GM23248 (cell line): ENCODE measurements around the gene NEMP2. TPM values are rescaled to one million over a fixed set of nuclear protein-coding genes. Genes with fewer than 3 reads are reported as not detected.

ENCODE experiments used
- DNase-seq: peaks from one replicate; pipeline ENCODE4 v3.0.0-alpha.2; 2015
- H2AFZ ChIP-seq: fragments of 200-600 bp; sonication (generic); 2 replicates; pipeline ENCODE4 v1.6.1; 2016; ENCODE audit warnings: antibody characterized with exemption
- H3F3A ChIP-seq: fragments of 200-600 bp; sonication (generic); 2 replicates; pipeline ENCODE4 v1.6.1; 2016; ENCODE audit warnings: mild to moderate bottlenecking, antibody characterized with exemption, mixed run types; ENCODE audit not compliant: insufficient read depth
- H3K27ac ChIP-seq: fragments of 200-600 bp; sonication (generic); 2 replicates; pipeline ENCODE4 v1.5.1; 2016; ENCODE audit warnings: mild to moderate bottlenecking
- H3K27me3 ChIP-seq: fragments of 200-600 bp; sonication (generic); replicated peaks from 2 replicates; pipeline ENCODE4 v1.6.1; 2016; ENCODE audit warnings: mild to moderate bottlenecking; ENCODE audit not compliant: insufficient read depth
- H3K36me3 ChIP-seq: fragments of 200-600 bp; sonication (generic); 2 replicates; pipeline ENCODE4 v1.6.1; 2016; ENCODE audit warnings: low read depth, mild to moderate bottlenecking
- H3K4me1 ChIP-seq: fragments of 200-600 bp; sonication (generic); 2 replicates; pipeline ENCODE4 v1.6.1; 2016; ENCODE audit warnings: mild to moderate bottlenecking; ENCODE audit not compliant: insufficient read depth
- H3K4me2 ChIP-seq: fragments of 200-600 bp; sonication (generic); one replicate; pipeline ENCODE4 v1.6.1; 2016; ENCODE audit warnings: mild to moderate bottlenecking; ENCODE audit not compliant: unreplicated experiment
- H3K4me3 ChIP-seq: fragments of 200-600 bp; sonication (generic); 2 replicates; pipeline ENCODE4 v1.5.1; 2016; ENCODE audit warnings: mild to moderate bottlenecking
- H3K79me2 ChIP-seq: fragments of 200-600 bp; sonication (generic); 2 replicates; pipeline ENCODE4 v1.6.1; 2016; ENCODE audit warnings: mild to moderate bottlenecking; ENCODE audit not compliant: insufficient read depth
- H3K9ac ChIP-seq: fragments of 200-600 bp; sonication (generic); 2 replicates; pipeline ENCODE4 v1.6.1; 2016; ENCODE audit warnings: mild to moderate bottlenecking
- H3K9me2 ChIP-seq: fragments of 200-600 bp; sonication (generic); 2 replicates; pipeline ENCODE4 v1.6.1; 2016; ENCODE audit warnings: mixed run types, mild to moderate bottlenecking, moderate library complexity; ENCODE audit not compliant: insufficient read depth
- H3K9me3 ChIP-seq: fragments of 200-600 bp; sonication (generic); one replicate; pipeline ENCODE4 v1.6.1; 2017; ENCODE audit warnings: low read depth
- H4K20me1 ChIP-seq: fragments of 200-600 bp; sonication (generic); 2 replicates; pipeline ENCODE4 v1.6.0; 2016; ENCODE audit not compliant: insufficient read depth
- EZH2 ChIP-seq: fragments of 200-600 bp; sonication (generic); IDR thresholded peaks from 2 replicates; pipeline ENCODE4 v1.6.1; 2018; ENCODE audit warnings: antibody characterized with exemption, mild to moderate bottlenecking; ENCODE audit not compliant: insufficient read depth, poor library complexity, severe bottlenecking
- EZH2phosphoT487 ChIP-seq: fragments of 200-600 bp; sonication (generic); IDR thresholded peaks from 2 replicates; pipeline ENCODE4 v1.6.1; 2018; ENCODE audit warnings: antibody characterized with exemption, moderate library complexity, mild to moderate bottlenecking, low read depth; ENCODE audit not compliant: insufficient read depth
- WGBS, 2 experiments: methylation state at CpG; one replicate each; pipeline ENCODE4 v1.1.6; 2015 to 2017; ENCODE audit warnings: low lambda C conversion rate in 2 of 2, low coverage in 1 of 2; ENCODE audit errors: missing lambda C conversion rate in 2 of 2; 5-methylcytosine and 5-hydroxymethylcytosine counted together
- in situ Hi-C: fragments of 300-500 bp; cut with MboI; formaldehyde crosslinking; loops from 2 replicates; pipeline ENCODE4 v1.15.0; 2020
- polyA plus RNA-seq: library from polyadenylated mRNA; unstranded; fragments of >200 nt; fragmentation: Nextera tagmentation; extraction: Ambion mirVana; gene quantifications from 2 replicates; pipeline ENCODE4 v1.2.1, GENCODE V29; 2016
- total RNA-seq: library from RNA; depleted of rRNA; stranded (reverse); fragments of >200 nt; shearing (Covaris generic); gene quantifications from 2 replicates; pipeline ENCODE4 v1.2.3, GENCODE V29; 2014

NEMP2 gene
- total and polyA plus RNA-seq, 2 experiments from 2014 or later: 2.7 to 3.8 TPM

DNA sequence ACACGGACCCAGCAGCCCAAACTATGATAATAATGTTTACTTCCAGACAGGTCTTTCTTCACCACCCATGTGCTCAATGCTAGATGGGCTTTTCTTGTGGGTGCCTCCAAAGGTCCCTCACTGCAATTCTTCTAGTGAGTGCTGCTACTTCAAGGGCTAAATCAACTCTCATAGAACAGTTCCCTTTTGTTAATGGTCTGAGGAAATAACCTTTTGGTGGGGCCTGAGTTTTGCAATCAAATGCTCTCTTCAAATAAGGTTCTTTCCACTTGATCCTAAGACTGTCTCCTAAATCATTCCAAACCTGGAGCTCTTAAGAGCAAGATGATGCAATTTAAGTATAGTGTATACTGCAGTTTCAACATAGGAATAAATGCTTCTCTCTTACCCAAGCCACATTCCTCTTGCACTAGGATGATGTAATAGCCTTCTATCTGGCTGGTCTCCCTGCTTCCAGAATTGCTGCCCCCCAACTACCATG lies 6.0 kb downstream of the NEMP2 start:
- no peak overlapping the region for H3K4me2 ChIP-seq
- H3K79me2 ChIP-seq: no peaks in the 10 kb centered on the region
- in situ Hi-C loops: no loop called here
- DNase-seq: peak; percentile 63
- no peak overlapping the region for H3K4me3 ChIP-seq
- no peak overlapping the region for H2AFZ ChIP-seq
- no peak overlapping the region for H3K27ac ChIP-seq
- H4K20me1 ChIP-seq: no peaks in the 10 kb centered on the region
- WGBS, 2 experiments: 100% methylated on average over 1 of the region's 1 CpG
- H3F3A ChIP-seq: peaks cover 13% of the 10 kb centered on the region; the same call in 1 of the 2 replicates
- no peaks in the 10 kb centered on the region for H3K9me3 ChIP-seq
- peaks cover 14% of the 10 kb centered on the region for H3K4me1 ChIP-seq
- H3K9me2 ChIP-seq: no peaks in the 10 kb centered on the region
- no peak overlapping the region for H3K9ac ChIP-seq
- TF ChIP-seq EZH2 (no peak), EZH2phosphoT487 (no peak)
- no peaks in the 10 kb centered on the region for H3K36me3 ChIP-seq
- H3K27me3 ChIP-seq: no peaks in the 10 kb centered on the region

DNA sequence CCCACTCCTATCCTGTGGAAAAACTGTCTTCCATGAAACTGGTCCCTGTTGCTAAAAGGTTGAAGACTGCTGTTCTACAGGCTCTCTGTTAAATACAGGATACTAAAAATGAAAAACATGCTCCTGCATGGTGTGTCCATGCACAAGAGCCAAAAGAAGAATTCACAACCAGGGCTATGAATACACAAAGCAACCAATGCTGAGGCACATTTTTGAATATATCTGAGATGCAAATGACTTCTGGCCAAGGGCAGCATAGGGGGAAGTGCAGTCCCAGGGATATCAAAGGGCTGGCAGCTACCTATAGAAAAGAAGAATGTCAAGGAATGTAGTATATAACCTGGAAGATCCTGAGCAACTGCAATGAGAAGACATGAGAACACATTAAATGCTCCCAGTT lies 6.6 kb downstream of the NEMP2 start:
- Histone ChIP-seq H3K9me2 (no peaks in the 10 kb centered on the region), H3K4me2 (no peak overlapping the region), H3K27me3 (no peaks in the 10 kb centered on the region), H3K9ac (no peak overlapping the region), H3K36me3 (no peaks in the 10 kb centered on the region), H3K79me2 (no peaks in the 10 kb centered on the region), H3K9me3 (no peaks in the 10 kb centered on the region), H4K20me1 (no peaks in the 10 kb centered on the region), H3K4me1 (peaks cover 14% of the 10 kb centered on the region), H3K27ac (no peak overlapping the region), H3F3A (peaks cover 13% of the 10 kb centered on the region; the same call in 1 of the 2 replicates), H2AFZ (no peak overlapping the region), H3K4me3 (no peak overlapping the region)
- TF ChIP-seq EZH2: no peak
- no peak for TF ChIP-seq EZH2phosphoT487
- DNase-seq: no peak
- in situ Hi-C loops: no loop called here

DNA sequence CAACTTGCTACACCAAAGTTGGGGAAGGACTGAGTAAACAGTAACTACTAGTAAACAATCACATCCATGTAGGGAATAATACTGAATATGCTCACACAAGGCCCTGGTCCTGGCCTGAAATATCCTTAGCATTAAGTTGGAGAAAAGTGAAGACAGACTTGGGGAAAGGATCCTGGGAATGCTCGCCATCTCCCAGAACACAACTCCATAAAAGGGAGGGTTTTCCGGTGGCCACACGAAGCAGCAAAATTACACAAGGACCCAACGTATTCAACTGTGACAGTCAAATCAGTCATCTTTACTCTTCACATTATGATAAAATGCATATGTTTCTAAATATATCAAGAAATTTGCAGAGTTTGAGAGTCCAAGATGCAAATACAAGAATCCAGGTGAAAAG lies 7.3 kb downstream of the NEMP2 start:
- Histone ChIP-seq H2AFZ (no peak overlapping the region), H3K9me3 (no peaks in the 10 kb centered on the region), H3K27me3 (no peaks in the 10 kb centered on the region), H3K4me3 (no peak overlapping the region), H3K79me2 (no peaks in the 10 kb centered on the region), H3K9me2 (no peaks in the 10 kb centered on the region), H3F3A (peaks cover 13% of the 10 kb centered on the region; the same call in 1 of the 2 replicates), H3K27ac (no peak overlapping the region), H4K20me1 (no peaks in the 10 kb centered on the region), H3K36me3 (no peaks in the 10 kb centered on the region), H3K9ac (no peak overlapping the region), H3K4me2 (no peak overlapping the region), H3K4me1 (peaks cover 14% of the 10 kb centered on the region)
- TF ChIP-seq EZH2: no peak
- TF ChIP-seq EZH2phosphoT487: no peak
- WGBS, 2 experiments: 96% methylated on average over 4 of the region's 4 CpGs
- DNase-seq: no peak
- in situ Hi-C loops: no loop called here

DNA sequence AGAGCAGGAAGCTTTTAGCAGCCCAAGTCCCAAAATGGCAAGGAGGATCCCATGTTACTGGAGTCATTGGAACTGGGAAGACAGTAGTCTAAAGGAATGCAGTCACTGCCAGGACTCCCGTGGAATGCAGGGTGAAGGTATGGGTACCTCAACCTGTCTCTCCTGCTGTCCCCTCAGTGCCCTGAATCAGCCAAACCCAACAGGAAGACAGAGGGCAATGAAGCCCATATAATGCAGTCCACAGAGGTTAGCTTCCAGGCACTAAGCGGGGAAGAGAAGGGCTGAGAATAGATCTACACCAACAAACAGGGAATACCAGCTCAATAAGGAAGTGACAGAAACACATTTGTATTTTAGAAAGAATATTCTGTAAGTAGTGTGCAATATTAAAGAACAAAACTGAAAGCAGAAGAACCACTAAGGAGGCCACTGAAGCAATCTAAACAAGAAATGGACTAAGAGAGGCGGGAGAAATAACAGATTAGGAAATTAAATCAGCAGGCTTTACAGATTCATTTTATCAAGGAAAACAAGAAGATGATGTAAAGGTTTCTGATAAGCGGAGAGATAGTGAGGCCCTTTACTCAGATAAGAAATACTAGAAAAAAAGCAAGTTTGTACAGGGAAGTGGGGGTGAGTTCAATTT lies 8.3 kb downstream of the NEMP2 start:
- WGBS, 2 experiments: 97 to 100% methylated on average over 4 of the region's 4 CpGs
- Histone ChIP-seq H3K79me2 (no peaks in the 10 kb centered on the region), H3K9ac (no peak overlapping the region), H2AFZ (no peak overlapping the region), H3K36me3 (no peaks in the 10 kb centered on the region), H3K4me2 (no peak overlapping the region), H3K27ac (no peak overlapping the region), H3K9me3 (no peaks in the 10 kb centered on the region), H3K4me1 (peaks cover 14% of the 10 kb centered on the region), H3K4me3 (no peak overlapping the region), H4K20me1 (no peaks in the 10 kb centered on the region), H3K9me2 (no peaks in the 10 kb centered on the region), H3K27me3 (no peaks in the 10 kb centered on the region), H3F3A (peaks cover 13% of the 10 kb centered on the region; the same call in 1 of the 2 replicates)
- no peak for DNase-seq
- TF ChIP-seq EZH2phosphoT487 (no peak), EZH2 (no peak)
- in situ Hi-C loops: no loop called here

DNA sequence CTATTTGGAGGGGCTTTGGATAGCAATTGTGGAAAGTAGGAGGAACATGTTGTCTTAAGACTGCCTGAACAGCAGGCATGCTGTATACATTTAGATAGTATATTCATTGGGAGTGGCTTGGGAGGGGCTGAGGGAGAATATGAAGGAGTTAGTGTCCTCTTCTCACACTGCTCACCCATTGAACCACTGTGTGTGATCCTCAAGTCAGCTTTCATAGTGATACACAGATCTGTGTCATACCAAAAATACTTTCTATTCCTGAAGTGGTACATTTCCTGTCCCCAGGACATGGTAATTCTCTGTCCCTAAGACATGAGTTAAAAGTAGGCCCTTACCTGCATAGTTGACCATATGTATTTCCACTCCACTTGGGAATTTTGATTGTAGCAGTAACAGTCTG lies 9.6 kb downstream of the NEMP2 start:
- TF ChIP-seq EZH2phosphoT487: no peak
- TF ChIP-seq EZH2: no peak
- H3K27ac ChIP-seq: no peak overlapping the region
- no peak overlapping the region for H3K4me2 ChIP-seq
- H4K20me1 ChIP-seq: no peaks in the 10 kb centered on the region
- H3F3A ChIP-seq: peaks cover 3% of the 10 kb centered on the region; the same call in 1 of the 2 replicates
- no peak for DNase-seq
- H3K79me2 ChIP-seq: no peaks in the 10 kb centered on the region
- no peaks in the 10 kb centered on the region for H3K27me3 ChIP-seq
- no peak overlapping the region for H3K9ac ChIP-seq
- no peaks in the 10 kb centered on the region for H3K9me2 ChIP-seq
- in situ Hi-C loops: no loop called here
- no peaks in the 10 kb centered on the region for H3K36me3 ChIP-seq
- no peak overlapping the region for H3K4me3 ChIP-seq
- H2AFZ ChIP-seq: no peak overlapping the region
- no peaks in the 10 kb centered on the region for H3K9me3 ChIP-seq
- H3K4me1 ChIP-seq: peaks cover 5% of the 10 kb centered on the region
